PFSK-1 (cell line): ENCODE results near the gene CATSPERZ.
A peak's percentile ranks its signal among the peaks of the same experiment; 100 is the strongest.

Experiments used
- FOXP2 ChIP-seq: optimal IDR thresholded peaks from 2 replicates; pipeline ENCODE3; 2011; ENCODE audit warnings: borderline replicate concordance, control low read depth, inconsistent platforms; ENCODE audit not compliant: insufficient read depth; ENCODE audit errors: extremely low read length, extremely low read depth
- POLR2AphosphoS5 ChIP-seq: IDR thresholded peaks from 2 replicates; pipeline ENCODE4 v1.6.1; 2012; ENCODE audit warnings: low read depth, mild to moderate bottlenecking, control low read depth, low read length, moderate library complexity
- SIN3A ChIP-seq: IDR thresholded peaks from 2 replicates; pipeline ENCODE4 v1.6.1; 2012; ENCODE audit warnings: mild to moderate bottlenecking, low read length, moderate library complexity, borderline replicate concordance; ENCODE audit not compliant: insufficient read depth
- TAF1 ChIP-seq: IDR thresholded peaks from 2 replicates; pipeline ENCODE4 v1.6.1; 2012; ENCODE audit warnings: low read length, control low read depth, borderline replicate concordance; ENCODE audit not compliant: insufficient read depth
- TF ChIP-seq, protein P1 (sequence below), 2 experiments: IDR thresholded peaks; 2 replicates each; pipeline versions ENCODE4 v1.6.1 to v1.8.0; 2011 to 2012; ENCODE audit warnings: low read depth in 2 of 2, low read length in 2 of 2, control low read depth in 1 of 2, inconsistent platforms in 1 of 2, mild to moderate bottlenecking in 1 of 2, moderate library complexity in 1 of 2; ENCODE audit not compliant: insufficient read depth in 1 of 2

The CATSPERZ gene

DNA sequence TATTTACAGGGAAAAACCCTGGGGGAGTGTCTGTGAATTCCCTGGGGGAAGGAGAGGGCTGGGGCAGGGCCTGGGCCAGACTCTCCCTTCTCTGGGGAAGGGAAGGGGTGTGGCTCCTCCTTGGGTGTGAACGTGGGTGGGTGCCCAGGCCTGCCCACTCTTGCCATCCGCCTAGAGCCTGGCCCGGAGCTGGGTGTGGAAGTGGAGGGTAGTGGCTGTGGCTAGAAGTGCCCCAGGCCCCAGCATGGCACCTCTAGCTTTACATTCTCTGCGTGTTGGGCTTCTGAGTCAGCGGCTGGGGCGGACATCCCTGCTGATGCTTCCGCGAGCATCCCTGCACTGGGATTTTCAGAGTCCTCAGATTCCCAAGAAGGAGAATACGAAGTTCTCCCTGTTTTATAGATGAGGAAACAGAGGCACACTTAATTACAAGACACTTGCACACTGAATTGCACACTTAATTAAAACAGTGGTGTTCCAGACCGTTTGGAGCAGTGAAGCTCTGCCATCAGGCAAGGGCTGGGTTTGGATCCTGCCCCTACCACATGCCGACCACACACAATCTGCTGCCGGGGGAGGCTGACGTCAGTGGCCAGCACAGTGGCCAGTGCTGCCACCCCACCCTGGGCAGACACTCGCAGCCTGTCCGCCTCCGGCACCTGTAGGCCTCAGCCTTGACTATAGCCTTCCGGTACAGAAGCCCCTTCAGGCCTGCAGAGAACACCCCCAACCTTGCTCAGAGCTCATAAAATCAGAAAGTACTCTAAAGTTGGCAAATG, 23.3 kb upstream of the CATSPERZ start:
- TF ChIP-seq SIN3A: no peak

DNA sequence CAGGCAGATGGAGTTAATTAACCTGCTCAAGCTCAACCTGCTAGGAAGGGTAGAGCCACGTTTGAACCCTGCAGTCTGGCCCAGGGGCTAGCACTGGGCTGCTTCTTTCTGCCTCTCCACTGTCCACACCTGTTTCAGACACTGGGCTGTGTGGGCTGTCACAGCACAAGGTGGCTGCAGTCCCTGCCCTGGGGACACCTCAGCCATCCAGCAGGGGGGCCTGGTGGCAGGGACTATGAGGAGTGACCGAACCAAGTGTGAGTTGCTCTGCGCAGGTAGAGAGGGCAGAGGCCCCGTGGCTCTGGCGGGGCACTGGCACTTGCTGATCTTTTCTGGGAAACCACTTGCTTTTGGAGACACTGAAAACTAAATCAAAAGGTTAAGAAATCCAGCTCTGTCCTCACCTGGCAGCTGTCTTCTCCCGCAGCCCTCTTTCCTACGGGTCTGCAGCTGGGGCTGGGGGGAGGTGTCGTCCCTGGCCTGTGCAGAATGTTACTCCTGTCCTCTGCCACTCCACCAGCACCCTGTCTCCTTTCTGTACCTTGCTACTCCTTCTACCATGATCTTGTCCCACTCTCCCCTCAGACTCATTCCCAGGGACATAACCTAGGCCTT, 21.5 kb upstream of the CATSPERZ start:
- TF ChIP-seq POLR2AphosphoS5: no peak
- TF ChIP-seq TAF1: no peak
- TF ChIP-seq FOXP2: no peak
- no peak for TF ChIP-seq SIN3A
- TF ChIP-seq, protein P1, sequence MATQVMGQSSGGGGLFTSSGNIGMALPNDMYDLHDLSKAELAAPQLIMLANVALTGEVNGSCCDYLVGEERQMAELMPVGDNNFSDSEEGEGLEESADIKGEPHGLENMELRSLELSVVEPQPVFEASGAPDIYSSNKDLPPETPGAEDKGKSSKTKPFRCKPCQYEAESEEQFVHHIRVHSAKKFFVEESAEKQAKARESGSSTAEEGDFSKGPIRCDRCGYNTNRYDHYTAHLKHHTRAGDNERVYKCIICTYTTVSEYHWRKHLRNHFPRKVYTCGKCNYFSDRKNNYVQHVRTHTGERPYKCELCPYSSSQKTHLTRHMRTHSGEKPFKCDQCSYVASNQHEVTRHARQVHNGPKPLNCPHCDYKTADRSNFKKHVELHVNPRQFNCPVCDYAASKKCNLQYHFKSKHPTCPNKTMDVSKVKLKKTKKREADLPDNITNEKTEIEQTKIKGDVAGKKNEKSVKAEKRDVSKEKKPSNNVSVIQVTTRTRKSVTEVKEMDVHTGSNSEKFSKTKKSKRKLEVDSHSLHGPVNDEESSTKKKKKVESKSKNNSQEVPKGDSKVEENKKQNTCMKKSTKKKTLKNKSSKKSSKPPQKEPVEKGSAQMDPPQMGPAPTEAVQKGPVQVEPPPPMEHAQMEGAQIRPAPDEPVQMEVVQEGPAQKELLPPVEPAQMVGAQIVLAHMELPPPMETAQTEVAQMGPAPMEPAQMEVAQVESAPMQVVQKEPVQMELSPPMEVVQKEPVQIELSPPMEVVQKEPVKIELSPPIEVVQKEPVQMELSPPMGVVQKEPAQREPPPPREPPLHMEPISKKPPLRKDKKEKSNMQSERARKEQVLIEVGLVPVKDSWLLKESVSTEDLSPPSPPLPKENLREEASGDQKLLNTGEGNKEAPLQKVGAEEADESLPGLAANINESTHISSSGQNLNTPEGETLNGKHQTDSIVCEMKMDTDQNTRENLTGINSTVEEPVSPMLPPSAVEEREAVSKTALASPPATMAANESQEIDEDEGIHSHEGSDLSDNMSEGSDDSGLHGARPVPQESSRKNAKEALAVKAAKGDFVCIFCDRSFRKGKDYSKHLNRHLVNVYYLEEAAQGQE (IDR thresholded peaks at IDR 0.05; ENCODE audit: insufficient read depth in 1 of 2, low read depth in 2 of 2, low read length in 2 of 2): no peak

DNA sequence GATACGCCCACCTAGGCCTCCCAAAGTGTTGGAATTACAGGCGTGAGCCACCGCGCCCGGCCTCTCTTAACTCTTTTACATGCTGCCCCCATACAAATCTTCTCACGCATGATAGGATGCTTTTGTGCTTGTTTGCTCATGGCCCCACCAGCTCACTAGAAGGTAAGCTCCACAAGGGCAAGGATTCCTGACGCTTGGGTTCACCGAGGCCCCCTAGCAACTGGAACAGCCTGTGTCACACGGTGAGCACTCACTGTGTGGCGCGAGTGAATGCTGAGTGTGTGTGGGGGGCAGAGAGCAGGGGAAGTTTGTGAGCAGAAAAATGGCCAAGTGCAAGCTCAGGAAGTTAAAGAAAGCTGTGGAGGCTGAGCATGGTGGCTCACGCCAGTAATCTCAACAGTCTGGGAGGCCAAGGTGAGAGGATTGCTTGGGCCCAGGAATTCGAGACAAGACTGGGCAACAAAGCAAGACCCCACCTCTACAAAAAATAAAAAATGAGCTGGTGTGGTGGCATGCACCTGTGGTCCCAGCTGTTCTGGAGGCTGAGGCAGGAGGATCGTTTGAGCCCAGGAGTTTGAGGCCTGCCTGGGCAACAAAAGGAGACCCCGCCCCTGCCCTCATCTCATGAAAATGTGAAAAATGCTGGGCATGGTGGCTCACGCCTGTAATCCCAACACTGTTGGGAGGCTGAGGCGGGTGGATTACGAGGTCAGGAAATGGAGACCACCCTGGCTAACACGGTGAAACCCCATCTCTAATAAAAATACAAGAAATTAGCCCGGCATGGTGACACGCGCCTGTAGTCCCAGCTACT, 18.0 kb upstream of the CATSPERZ start:
- no peak for TF ChIP-seq TAF1

DNA sequence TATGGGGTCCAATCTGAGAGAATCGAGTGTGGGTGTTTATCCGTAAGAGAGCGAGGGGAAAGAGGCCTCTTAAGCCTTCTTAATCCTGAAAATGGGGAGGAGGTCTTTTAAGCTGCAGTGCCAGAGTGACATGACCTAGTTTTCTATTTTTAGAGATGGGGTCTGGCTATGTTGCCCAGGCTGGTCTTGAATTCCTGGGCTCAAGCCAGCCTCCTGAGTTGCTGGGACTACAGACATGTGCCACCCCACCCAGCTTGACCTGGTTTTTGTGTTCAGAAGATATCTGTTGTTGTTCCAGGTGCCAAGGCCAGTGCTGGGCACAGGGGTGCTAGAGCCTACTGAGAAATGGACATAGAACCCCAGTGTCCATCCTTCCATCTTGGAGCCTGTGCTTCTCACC, 17.1 kb upstream of the CATSPERZ start:
- TF ChIP-seq, protein P1 (IDR thresholded peaks at IDR 0.05; ENCODE audit: insufficient read depth in 1 of 2, low read depth in 2 of 2, low read length in 2 of 2): no peak
- TF ChIP-seq SIN3A (no peak), FOXP2 (no peak), POLR2AphosphoS5 (no peak)

DNA sequence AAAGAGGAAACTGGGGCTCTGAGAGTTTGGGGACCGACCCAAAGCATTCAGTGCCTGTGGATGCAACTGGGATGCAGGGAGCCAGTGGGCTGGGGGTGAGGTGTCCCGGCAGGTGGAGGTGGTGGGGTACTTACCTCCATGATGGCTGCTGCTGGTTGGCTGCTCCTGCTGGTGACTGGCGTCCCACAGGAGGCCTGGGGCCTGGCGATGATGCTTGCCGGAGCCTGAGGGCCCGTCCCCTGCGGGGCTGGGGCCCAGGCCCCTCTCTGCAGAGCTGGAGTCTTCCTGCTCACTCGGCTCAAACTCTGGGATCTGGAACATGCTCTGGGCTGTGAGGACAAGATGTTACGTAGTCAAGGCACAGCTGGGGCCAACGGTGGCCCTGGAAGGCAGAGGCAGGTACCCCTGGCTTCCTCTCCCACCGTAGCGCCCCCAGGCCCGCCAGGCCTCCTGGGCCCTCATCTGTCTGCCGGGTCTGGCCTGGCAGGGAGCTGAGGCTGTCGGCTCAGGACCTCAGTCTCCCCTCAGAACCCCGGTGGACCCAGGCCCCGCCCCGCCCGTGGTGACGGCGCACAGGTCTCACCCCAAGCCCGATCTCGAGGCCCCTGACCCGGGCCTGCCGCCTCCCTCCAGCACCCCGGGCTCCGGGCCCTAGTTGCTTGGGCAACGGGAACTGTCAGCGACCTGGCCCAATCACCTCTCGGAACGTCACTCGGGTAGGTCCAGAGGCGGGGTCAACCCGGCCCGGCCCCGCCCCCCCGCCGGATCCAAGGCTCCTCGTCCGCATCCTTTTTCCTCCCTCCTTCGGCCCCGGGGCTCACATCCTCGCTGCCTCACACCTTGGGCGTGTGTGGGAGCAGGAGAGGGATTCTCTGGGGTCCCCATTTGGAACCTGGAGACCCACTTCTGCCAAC, 15.9 kb upstream of the CATSPERZ start, which contains the start of gene BAD:
TSS of gene BAD (minus strand) at position 618 of the 914 bp plus-strand sequence. CDS start at position 321, 297 bp downstream.
- TF ChIP-seq FOXP2 (peak; percentile 13), SIN3A (no peak; the same call in 1 of the 2 replicates), TAF1 (peak; percentile 54; the same call in 1 of the 2 replicates), POLR2AphosphoS5 (peak; percentile 85)
- TF ChIP-seq, protein P1 (IDR thresholded peaks at IDR 0.05; ENCODE audit: insufficient read depth in 1 of 2, low read depth in 2 of 2, low read length in 2 of 2): no peak
